Bronchial epithelial cell (primary cell): Measurements from ENCODE around the gene OBI1. TPM values are rescaled to one million over a fixed set of nuclear protein-coding genes. Genes with fewer than 3 reads are reported as not detected.

Experiments
- DNase-seq: peaks from one replicate; pipeline ENCODE4 v3.0.0-alpha.2; 2010; ENCODE audit warnings: low read depth
- FAIRE-seq: peaks from 2 replicates; lab custom pipeline; 2011; peaks lifted over from hg19 to GRCh38; lab: Jason Lieb, UNC
- H3K27me3 ChIP-seq: 2 replicates; pipeline ENCODE4 v1.5.1; 2011; ENCODE audit warnings: low read length; ENCODE audit not compliant: control insufficient read depth, insufficient read depth
- H3K36me3 ChIP-seq: 2 replicates; pipeline ENCODE4 v1.5.1; 2011; ENCODE audit warnings: low read length; ENCODE audit not compliant: control insufficient read depth, insufficient read depth
- H3K4me3 ChIP-seq: 2 replicates; pipeline ENCODE4 v1.5.1; 2011; ENCODE audit warnings: mild to moderate bottlenecking, low read depth, low read length, control low read depth
- CTCF ChIP-seq: IDR thresholded peaks from 2 replicates; pipeline ENCODE4 v1.5.1; 2011; ENCODE audit warnings: mild to moderate bottlenecking, moderate library complexity, low read length, control low read depth, inconsistent platforms; ENCODE audit not compliant: insufficient read depth, severe bottlenecking
- total RNA-seq: library from RNA; depleted of rRNA; stranded (reverse); fragments of >200 nt; gene quantifications from 2 replicates; pipeline ENCODE4 v1.2.1, GENCODE V29; 2014

OBI1 gene
- total RNA-seq, 1 donor from 2014 or later = 16.6 TPM

GRCh38 chr13:78608688-78609463, 50.1 kb downstream of the OBI1 start:
- FAIRE-seq (no peak), DNase-seq (no peak)
- peak overlapping the region; percentile 36 for H3K4me3 ChIP-seq
- no peaks in the 10 kb centered on the region for H3K36me3 ChIP-seq
- no peak for TF ChIP-seq CTCF
- H3K27me3 ChIP-seq = peaks cover 59% of the 10 kb centered on the region

- Histone ChIP-seq H3K4me3 (no peak overlapping the region), H3K27me3 (peaks cover 63% of the 10 kb centered on the region), H3K36me3 (no peaks in the 10 kb centered on the region)
- no peak for TF ChIP-seq CTCF
- DNase-seq (no peak), FAIRE-seq (no peak)
Observed at GRCh38 chr13:78608252-78608687, 50.7 kb downstream of the OBI1 start.

GRCh38 chr13:78607409-78608251, 51.3 kb downstream of the OBI1 start:
- DNase-seq (no peak), FAIRE-seq (no peak)
- Histone ChIP-seq H3K4me3 (no peak overlapping the region), H3K36me3 (no peaks in the 10 kb centered on the region), H3K27me3 (peaks cover 68% of the 10 kb centered on the region)
- no peak for TF ChIP-seq CTCF

GRCh38 chr13:78606471-78607408, 52.2 kb downstream of the OBI1 start:
- DNase-seq (no peak), FAIRE-seq (no peak)
- H3K4me3 ChIP-seq = no peak overlapping the region
- no peak for TF ChIP-seq CTCF
- peaks cover 73% of the 10 kb centered on the region for H3K27me3 ChIP-seq
- H3K36me3 ChIP-seq = no peaks in the 10 kb centered on the region

GRCh38 chr13:78604782-78605611, 54.0 kb downstream of the OBI1 start:
- Histone ChIP-seq H3K4me3 (no peak overlapping the region), H3K27me3 (peaks cover 83% of the 10 kb centered on the region), H3K36me3 (no peaks in the 10 kb centered on the region)
- TF ChIP-seq CTCF = peak; percentile 8
- DNase-seq (peak; percentile 40), FAIRE-seq (no peak)
